H1 (cell line): ENCODE measurements around the gene MAP7. TPM values are rescaled to one million over a fixed set of nuclear protein-coding genes. Genes with fewer than 3 reads are reported as not detected.

Experiments
- POU5F1 ChIP-seq: IDR thresholded peaks from 2 replicates; pipeline ENCODE4 v1.6.1; 2011; ENCODE audit warnings: low read depth, mild to moderate bottlenecking, low read length, moderate library complexity
- RNF2 ChIP-seq: fragments of 200-900, 300-1000 bp; sonication (generic); IDR thresholded peaks from 2 replicates; pipeline ENCODE4 v1.7.1; 2016; ENCODE audit warnings: borderline replicate concordance, low read depth, mild to moderate bottlenecking, antibody characterized with exemption, low read length; ENCODE audit not compliant: poor library complexity, severe bottlenecking; ENCODE audit errors: missing control alignments
- polyA plus RNA-seq, 7 experiments: library from polyadenylated mRNA; depleted of rRNA in 3 of 7; stranded (reverse) in 5 of 7; unstranded in 2 of 7; fragments of >200 nt in 5 of 7; fragments of 200-250 nt in 2 of 7; gene quantifications; 1 replicate in 5 of 7; 2 replicates in 1 of 7; 4 replicates in 1 of 7; pipeline versions ENCODE4 v1.2.1 to v1.2.3, GENCODE V29; 2011 to 2013; ENCODE audit warnings: missing spikeins in 2 of 7, mixed read lengths in 2 of 7
- total RNA-seq: library from RNA; stranded (reverse); fragmentation: NEBNext Ultra II Directional; extraction: Animal tissue kit (Norgen Biotek cat#: 25700); gene quantifications from 2 replicates; pipeline ENCODE4 v1.2.1, GENCODE V29; 2021
- TF ChIP-seq, protein P1 (sequence below), 3 experiments: IDR thresholded peaks; 1 replicate in 2 of 3; 2 replicates in 1 of 3; pipeline versions ENCODE4 v1.5.1 to v1.6.1; 2011; ENCODE audit warnings: low read length in 3 of 3, mild to moderate bottlenecking in 3 of 3, inconsistent platforms in 2 of 3, low read depth in 1 of 3, moderate library complexity in 1 of 3; ENCODE audit not compliant: insufficient read depth in 1 of 3; ENCODE audit errors: control extremely low read depth in 1 of 3

Gene MAP7
- total and polyA plus RNA-seq, 2 of the 8 experiments (the other 6 are each of a cell fraction or from before 2014, with no cell fraction given): 13.5 to 66.9 TPM

- TF ChIP-seq, protein P1, sequence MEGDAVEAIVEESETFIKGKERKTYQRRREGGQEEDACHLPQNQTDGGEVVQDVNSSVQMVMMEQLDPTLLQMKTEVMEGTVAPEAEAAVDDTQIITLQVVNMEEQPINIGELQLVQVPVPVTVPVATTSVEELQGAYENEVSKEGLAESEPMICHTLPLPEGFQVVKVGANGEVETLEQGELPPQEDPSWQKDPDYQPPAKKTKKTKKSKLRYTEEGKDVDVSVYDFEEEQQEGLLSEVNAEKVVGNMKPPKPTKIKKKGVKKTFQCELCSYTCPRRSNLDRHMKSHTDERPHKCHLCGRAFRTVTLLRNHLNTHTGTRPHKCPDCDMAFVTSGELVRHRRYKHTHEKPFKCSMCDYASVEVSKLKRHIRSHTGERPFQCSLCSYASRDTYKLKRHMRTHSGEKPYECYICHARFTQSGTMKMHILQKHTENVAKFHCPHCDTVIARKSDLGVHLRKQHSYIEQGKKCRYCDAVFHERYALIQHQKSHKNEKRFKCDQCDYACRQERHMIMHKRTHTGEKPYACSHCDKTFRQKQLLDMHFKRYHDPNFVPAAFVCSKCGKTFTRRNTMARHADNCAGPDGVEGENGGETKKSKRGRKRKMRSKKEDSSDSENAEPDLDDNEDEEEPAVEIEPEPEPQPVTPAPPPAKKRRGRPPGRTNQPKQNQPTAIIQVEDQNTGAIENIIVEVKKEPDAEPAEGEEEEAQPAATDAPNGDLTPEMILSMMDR (IDR thresholded peaks at IDR 0.05; ENCODE audit: control extremely low read depth in 1 of 3, insufficient read depth in 1 of 3, low read depth in 1 of 3, low read length in 3 of 3): no peak
- TF ChIP-seq POU5F1: no peak
- no peak for TF ChIP-seq RNF2
These were observed 12.0 kb upstream of the MAP7 start (continued) for GRCh38 chr6:136562211-136562610.
